HepG2 (cell line): ENCODE results near the gene TMCC1. TPM values are rescaled to one million over a fixed set of nuclear protein-coding genes. Genes with fewer than 3 reads are reported as not detected.

Experiments used
- KMT2B ChIP-seq: IDR thresholded peaks from 2 replicates; pipeline ENCODE4 v1.6.1; 2016; ENCODE audit warnings: missing genetic modification reagents, missing compliant biosample characterization
- MTF2 ChIP-seq: sonication (generic); formaldehyde crosslinking; IDR thresholded peaks from 2 replicates; pipeline ENCODE4 v1.5.0; 2020; ENCODE audit warnings: missing genetic modification reagents, borderline replicate concordance
- NFKB2 ChIP-seq: sonication (generic); formaldehyde crosslinking; IDR thresholded peaks from 2 replicates; pipeline ENCODE4 v1.4.0; 2020; ENCODE audit warnings: missing genetic modification reagents, borderline replicate concordance
- NR3C1 ChIP-seq: sonication (generic); formaldehyde crosslinking; IDR thresholded peaks from 2 replicates; pipeline ENCODE4 v1.4.0; 2020; ENCODE audit warnings: missing genetic modification reagents
- RBM22 ChIP-seq: fragments of 200-400 bp; formaldehyde crosslinking; optimal IDR thresholded peaks from 2 replicates; pipeline ENCODE3; 2017; ENCODE audit warnings: mild to moderate bottlenecking, low read length, moderate library complexity
- SRSF4 ChIP-seq: fragments of 200-400 bp; formaldehyde crosslinking; IDR thresholded peaks from one replicate; pipeline ENCODE4 v1.6.1; 2018; ENCODE audit warnings: mild to moderate bottlenecking, low read depth, low read length, moderate library complexity; ENCODE audit not compliant: poor library complexity, severe bottlenecking
- ZNF230 ChIP-seq: sonication (generic); formaldehyde crosslinking; IDR thresholded peaks from 2 replicates; pipeline ENCODE4 v1.4.0; 2020; ENCODE audit warnings: mild to moderate bottlenecking, missing genetic modification reagents
- ZNF264 ChIP-seq: sonication (generic); formaldehyde crosslinking; IDR thresholded peaks from 2 replicates; pipeline ENCODE4 v1.4.0; 2020; ENCODE audit warnings: missing genetic modification reagents
- ZNF788 ChIP-seq: sonication (generic); formaldehyde crosslinking; IDR thresholded peaks from 2 replicates; pipeline ENCODE4 v1.5.0; 2020; ENCODE audit warnings: mild to moderate bottlenecking, missing genetic modification reagents, borderline replicate concordance
- ZNF839 ChIP-seq: sonication (generic); formaldehyde crosslinking; IDR thresholded peaks from 2 replicates; pipeline ENCODE4 v1.4.0; 2020; ENCODE audit warnings: missing genetic modification reagents, mild to moderate bottlenecking, borderline replicate concordance
- polyA plus RNA-seq, 8 experiments: library from polyadenylated mRNA; depleted of rRNA in 3 of 8; stranded (reverse) in 7 of 8; unstranded in 1 of 8; fragments of >200 nt; fragmentation: Illumina TruSeq in 4 of 8; extraction: Trizol in 4 of 8; gene quantifications; 2 replicates each; pipeline versions ENCODE4 v1.2.1 to v1.2.3, GENCODE V29; 2011 to 2016; ENCODE audit warnings: low read depth in 4 of 8, missing spikeins in 1 of 8, mixed read lengths in 1 of 8; ENCODE audit not compliant: insufficient read depth in 1 of 8
- total RNA-seq, 5 experiments: library from RNA; depleted of rRNA; stranded (reverse); fragments of >200 nt; fragmentation: Illumina TruSeq; extraction: Trizol; gene quantifications; 2 replicates each; pipeline ENCODE4 v1.2.3, GENCODE V29; 2016; ENCODE audit warnings: low read depth in 1 of 5
- TF ChIP-seq, protein P1 (sequence below): sonication (generic); formaldehyde crosslinking; IDR thresholded peaks from 2 replicates; pipeline ENCODE4 v1.4.0; 2020; ENCODE audit warnings: mild to moderate bottlenecking, missing genetic modification reagents
- TF ChIP-seq, protein P2 (sequence below): sonication (generic); formaldehyde crosslinking; IDR thresholded peaks from 2 replicates; pipeline ENCODE4 v1.4.0; 2020; ENCODE audit warnings: missing genetic modification reagents
- TF ChIP-seq, protein P3 (sequence below): sonication (generic); formaldehyde crosslinking; IDR thresholded peaks from 2 replicates; pipeline ENCODE4 v1.4.0; 2020; ENCODE audit warnings: missing genetic modification reagents, borderline replicate concordance
- TF ChIP-seq, protein P4 (sequence below): sonication (generic); formaldehyde crosslinking; IDR thresholded peaks from 2 replicates; pipeline ENCODE4 v1.4.0; 2020; ENCODE audit warnings: missing genetic modification reagents

Gene TMCC1
- total and polyA plus RNA-seq, 2 of the 13 experiments (the other 11 are each of a cell fraction or from before 2014, with no cell fraction given): 12.1 to 264 TPM

DNA sequence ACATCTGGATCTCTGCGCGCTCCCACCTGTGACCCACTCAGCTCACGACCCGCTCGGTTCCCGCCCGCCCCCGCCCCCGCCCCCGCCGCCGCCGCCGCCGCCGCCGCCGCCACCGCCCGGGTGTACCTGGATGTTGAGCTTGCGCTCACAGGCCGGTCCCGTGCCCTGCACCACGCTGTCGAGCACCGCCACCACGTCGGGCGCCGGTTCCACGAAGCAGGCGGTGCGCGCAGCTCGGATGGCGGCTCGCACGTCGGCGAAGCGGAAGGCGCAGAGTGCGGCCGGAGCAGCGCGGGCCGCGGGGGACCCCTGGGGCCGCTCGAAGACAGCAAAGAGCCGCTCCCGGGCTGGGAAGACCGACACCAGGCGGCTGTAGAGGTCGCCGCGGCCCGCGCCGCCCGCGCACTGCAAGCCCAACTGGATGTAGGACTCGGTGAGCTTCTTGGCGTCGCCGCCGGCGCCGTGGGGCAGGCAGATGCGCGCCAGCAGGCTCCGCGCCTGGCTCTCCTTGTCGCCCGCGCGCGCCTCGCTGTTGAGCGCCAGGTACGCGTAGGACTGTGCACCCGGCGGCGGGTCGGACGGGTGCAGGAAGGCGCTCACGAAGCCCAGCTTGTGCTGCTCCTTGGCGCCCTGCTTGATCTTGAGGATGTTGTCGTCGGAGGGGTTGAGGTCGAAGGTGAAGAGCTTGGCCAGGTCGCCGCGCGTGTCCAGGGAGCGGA, 288.1 kb downstream of the TMCC1 start (continued):
- TF ChIP-seq, protein P1, sequence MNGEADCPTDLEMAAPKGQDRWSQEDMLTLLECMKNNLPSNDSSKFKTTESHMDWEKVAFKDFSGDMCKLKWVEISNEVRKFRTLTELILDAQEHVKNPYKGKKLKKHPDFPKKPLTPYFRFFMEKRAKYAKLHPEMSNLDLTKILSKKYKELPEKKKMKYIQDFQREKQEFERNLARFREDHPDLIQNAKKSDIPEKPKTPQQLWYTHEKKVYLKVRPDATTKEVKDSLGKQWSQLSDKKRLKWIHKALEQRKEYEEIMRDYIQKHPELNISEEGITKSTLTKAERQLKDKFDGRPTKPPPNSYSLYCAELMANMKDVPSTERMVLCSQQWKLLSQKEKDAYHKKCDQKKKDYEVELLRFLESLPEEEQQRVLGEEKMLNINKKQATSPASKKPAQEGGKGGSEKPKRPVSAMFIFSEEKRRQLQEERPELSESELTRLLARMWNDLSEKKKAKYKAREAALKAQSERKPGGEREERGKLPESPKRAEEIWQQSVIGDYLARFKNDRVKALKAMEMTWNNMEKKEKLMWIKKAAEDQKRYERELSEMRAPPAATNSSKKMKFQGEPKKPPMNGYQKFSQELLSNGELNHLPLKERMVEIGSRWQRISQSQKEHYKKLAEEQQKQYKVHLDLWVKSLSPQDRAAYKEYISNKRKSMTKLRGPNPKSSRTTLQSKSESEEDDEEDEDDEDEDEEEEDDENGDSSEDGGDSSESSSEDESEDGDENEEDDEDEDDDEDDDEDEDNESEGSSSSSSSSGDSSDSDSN: no peak; the same call in 1 of the 2 replicates
- TF ChIP-seq ZNF230 (CRISPR knock-in tag): 0 out of 2 replicates have a peak, but pooled peaks have one; percentile 44
- no peak for TF ChIP-seq RBM22
- TF ChIP-seq, protein P2, sequence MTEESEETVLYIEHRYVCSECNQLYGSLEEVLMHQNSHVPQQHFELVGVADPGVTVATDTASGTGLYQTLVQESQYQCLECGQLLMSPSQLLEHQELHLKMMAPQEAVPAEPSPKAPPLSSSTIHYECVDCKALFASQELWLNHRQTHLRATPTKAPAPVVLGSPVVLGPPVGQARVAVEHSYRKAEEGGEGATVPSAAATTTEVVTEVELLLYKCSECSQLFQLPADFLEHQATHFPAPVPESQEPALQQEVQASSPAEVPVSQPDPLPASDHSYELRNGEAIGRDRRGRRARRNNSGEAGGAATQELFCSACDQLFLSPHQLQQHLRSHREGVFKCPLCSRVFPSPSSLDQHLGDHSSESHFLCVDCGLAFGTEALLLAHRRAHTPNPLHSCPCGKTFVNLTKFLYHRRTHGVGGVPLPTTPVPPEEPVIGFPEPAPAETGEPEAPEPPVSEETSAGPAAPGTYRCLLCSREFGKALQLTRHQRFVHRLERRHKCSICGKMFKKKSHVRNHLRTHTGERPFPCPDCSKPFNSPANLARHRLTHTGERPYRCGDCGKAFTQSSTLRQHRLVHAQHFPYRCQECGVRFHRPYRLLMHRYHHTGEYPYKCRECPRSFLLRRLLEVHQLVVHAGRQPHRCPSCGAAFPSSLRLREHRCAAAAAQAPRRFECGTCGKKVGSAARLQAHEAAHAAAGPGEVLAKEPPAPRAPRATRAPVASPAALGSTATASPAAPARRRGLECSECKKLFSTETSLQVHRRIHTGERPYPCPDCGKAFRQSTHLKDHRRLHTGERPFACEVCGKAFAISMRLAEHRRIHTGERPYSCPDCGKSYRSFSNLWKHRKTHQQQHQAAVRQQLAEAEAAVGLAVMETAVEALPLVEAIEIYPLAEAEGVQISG (CRISPR knock-in tag): peak; percentile 49
- TF ChIP-seq MTF2 (CRISPR knock-in tag): peak; percentile 87
- TF ChIP-seq NFKB2 (CRISPR knock-in tag): peak; percentile 89; the same call in 1 of the 2 replicates
- no peak for TF ChIP-seq ZNF264 (CRISPR knock-in tag)
- TF ChIP-seq SRSF4: no peak
- no peak for TF ChIP-seq KMT2B (CRISPR knock-in tag)
- no peak for TF ChIP-seq NR3C1 (CRISPR knock-in tag)
- TF ChIP-seq ZNF839 (CRISPR knock-in tag): peak; percentile 64; the same call in 1 of the 2 replicates
- TF ChIP-seq, protein P3, sequence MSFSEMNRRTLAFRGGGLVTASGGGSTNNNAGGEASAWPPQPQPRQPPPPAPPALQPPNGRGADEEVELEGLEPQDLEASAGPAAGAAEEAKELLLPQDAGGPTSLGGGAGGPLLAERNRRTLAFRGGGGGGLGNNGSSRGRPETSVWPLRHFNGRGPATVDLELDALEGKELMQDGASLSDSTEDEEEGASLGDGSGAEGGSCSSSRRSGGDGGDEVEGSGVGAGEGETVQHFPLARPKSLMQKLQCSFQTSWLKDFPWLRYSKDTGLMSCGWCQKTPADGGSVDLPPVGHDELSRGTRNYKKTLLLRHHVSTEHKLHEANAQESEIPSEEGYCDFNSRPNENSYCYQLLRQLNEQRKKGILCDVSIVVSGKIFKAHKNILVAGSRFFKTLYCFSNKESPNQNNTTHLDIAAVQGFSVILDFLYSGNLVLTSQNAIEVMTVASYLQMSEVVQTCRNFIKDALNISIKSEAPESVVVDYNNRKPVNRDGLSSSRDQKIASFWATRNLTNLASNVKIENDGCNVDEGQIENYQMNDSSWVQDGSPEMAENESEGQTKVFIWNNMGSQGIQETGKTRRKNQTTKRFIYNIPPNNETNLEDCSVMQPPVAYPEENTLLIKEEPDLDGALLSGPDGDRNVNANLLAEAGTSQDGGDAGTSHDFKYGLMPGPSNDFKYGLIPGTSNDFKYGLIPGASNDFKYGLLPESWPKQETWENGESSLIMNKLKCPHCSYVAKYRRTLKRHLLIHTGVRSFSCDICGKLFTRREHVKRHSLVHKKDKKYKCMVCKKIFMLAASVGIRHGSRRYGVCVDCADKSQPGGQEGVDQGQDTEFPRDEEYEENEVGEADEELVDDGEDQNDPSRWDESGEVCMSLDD (CRISPR knock-in tag): 0 out of 2 replicates have a peak, but pooled peaks have one; percentile 38
- TF ChIP-seq ZNF788 (CRISPR knock-in tag): 0 out of 2 replicates have a peak, but pooled peaks have one; percentile 12
- TF ChIP-seq, protein P4, sequence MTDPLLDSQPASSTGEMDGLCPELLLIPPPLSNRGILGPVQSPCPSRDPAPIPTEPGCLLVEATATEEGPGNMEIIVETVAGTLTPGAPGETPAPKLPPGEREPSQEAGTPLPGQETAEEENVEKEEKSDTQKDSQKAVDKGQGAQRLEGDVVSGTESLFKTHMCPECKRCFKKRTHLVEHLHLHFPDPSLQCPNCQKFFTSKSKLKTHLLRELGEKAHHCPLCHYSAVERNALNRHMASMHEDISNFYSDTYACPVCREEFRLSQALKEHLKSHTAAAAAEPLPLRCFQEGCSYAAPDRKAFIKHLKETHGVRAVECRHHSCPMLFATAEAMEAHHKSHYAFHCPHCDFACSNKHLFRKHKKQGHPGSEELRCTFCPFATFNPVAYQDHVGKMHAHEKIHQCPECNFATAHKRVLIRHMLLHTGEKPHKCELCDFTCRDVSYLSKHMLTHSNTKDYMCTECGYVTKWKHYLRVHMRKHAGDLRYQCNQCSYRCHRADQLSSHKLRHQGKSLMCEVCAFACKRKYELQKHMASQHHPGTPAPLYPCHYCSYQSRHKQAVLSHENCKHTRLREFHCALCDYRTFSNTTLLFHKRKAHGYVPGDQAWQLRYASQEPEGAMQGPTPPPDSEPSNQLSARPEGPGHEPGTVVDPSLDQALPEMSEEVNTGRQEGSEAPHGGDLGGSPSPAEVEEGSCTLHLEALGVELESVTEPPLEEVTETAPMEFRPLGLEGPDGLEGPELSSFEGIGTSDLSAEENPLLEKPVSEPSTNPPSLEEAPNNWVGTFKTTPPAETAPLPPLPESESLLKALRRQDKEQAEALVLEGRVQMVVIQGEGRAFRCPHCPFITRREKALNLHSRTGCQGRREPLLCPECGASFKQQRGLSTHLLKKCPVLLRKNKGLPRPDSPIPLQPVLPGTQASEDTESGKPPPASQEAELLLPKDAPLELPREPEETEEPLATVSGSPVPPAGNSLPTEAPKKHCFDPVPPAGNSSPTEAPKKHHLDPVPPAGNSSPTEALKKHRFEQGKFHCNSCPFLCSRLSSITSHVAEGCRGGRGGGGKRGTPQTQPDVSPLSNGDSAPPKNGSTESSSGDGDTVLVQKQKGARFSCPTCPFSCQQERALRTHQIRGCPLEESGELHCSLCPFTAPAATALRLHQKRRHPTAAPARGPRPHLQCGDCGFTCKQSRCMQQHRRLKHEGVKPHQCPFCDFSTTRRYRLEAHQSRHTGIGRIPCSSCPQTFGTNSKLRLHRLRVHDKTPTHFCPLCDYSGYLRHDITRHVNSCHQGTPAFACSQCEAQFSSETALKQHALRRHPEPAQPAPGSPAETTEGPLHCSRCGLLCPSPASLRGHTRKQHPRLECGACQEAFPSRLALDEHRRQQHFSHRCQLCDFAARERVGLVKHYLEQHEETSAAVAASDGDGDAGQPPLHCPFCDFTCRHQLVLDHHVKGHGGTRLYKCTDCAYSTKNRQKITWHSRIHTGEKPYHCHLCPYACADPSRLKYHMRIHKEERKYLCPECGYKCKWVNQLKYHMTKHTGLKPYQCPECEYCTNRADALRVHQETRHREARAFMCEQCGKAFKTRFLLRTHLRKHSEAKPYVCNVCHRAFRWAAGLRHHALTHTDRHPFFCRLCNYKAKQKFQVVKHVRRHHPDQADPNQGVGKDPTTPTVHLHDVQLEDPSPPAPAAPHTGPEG (CRISPR knock-in tag): peak; percentile 99
